Retinal pigment epithelial cell (primary cell): ENCODE results near the gene WWOX.

ENCODE experiments used
- DNase-seq: peaks from one replicate; pipeline ENCODE4 v3.0.0-alpha.2; 2010; ENCODE audit warnings: low read depth
- H3K4me3 ChIP-seq: 2 replicates; pipeline ENCODE4 v1.5.1; 2011; ENCODE audit warnings: mild to moderate bottlenecking, low read length, control low read depth, moderate library complexity
- TF ChIP-seq, protein P1 (sequence below): conservative IDR thresholded peaks from 2 replicates; pipeline ENCODE4 v1.5.1; 2011; ENCODE audit warnings: low read depth, low read length, control low read depth, inconsistent platforms

WWOX gene

DNA sequence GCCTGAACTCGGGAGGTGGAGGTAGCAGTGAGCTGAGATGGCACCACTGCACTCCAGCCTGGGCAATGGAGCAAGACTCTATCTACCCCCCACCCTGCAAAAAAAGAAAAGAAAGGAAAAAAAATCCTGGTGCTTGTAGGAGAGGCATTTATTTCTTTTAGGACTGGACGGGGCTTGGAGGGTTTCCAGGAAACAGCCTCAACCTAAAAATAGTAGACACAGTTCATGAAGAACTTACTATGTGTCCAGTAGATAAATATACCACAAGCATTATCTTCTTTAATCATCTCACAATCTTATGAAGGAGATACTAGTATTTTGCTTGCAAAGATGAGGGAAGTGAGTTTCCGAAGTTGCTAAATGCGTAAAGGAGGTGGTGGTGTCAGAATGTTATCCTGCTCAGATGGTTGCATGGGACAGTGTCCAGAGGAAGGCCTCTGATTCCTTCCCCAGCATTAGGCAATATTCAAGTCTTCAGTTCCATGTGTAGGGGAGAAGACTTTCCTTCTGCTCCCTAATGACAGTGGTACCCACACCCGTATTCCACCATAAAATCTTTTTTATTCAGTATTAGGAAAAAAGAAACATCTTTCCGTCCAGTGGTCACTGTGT is 263.2 kb downstream of the WWOX start:
- no peak overlapping the region for H3K4me3 ChIP-seq
- no peak for DNase-seq
- TF ChIP-seq, protein P1, sequence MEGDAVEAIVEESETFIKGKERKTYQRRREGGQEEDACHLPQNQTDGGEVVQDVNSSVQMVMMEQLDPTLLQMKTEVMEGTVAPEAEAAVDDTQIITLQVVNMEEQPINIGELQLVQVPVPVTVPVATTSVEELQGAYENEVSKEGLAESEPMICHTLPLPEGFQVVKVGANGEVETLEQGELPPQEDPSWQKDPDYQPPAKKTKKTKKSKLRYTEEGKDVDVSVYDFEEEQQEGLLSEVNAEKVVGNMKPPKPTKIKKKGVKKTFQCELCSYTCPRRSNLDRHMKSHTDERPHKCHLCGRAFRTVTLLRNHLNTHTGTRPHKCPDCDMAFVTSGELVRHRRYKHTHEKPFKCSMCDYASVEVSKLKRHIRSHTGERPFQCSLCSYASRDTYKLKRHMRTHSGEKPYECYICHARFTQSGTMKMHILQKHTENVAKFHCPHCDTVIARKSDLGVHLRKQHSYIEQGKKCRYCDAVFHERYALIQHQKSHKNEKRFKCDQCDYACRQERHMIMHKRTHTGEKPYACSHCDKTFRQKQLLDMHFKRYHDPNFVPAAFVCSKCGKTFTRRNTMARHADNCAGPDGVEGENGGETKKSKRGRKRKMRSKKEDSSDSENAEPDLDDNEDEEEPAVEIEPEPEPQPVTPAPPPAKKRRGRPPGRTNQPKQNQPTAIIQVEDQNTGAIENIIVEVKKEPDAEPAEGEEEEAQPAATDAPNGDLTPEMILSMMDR, result no peak

DNA sequence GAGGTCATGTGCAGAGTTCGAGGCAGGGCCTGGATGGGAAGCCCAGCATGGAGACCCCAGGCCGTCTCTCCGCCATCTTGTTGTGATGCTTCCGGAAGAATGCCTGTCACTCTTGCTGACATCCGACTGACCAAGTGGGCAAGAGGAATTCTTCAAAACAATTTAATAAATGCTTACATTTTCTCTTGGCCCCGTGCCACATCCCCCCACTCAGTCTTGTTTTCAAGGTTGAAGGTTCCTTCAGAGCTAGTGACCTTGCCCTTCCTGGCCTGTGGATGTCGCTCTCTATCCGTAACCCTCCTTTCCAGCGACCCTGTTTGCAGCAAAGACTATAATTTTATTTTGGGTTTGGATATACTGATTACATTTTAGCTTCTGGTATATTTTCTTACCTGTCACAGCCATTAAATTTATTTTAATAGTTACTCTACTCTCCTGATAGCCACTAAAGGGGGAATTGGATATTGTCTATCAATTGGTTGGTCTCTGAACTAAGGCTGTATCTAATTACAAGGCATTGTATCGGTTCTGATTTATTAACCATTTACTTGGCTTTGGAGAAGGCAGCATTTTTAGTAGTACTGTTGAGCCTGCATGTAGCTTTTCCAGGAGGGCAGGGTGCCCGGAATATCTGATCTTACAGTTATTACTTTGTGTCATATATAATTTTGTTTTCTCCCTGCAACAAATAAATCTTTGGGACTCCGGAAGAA is 264.5 kb downstream of the WWOX start:
- no peak for DNase-seq
- TF ChIP-seq, protein P1, result no peak
- H3K4me3 ChIP-seq, result no peak overlapping the region

DNA sequence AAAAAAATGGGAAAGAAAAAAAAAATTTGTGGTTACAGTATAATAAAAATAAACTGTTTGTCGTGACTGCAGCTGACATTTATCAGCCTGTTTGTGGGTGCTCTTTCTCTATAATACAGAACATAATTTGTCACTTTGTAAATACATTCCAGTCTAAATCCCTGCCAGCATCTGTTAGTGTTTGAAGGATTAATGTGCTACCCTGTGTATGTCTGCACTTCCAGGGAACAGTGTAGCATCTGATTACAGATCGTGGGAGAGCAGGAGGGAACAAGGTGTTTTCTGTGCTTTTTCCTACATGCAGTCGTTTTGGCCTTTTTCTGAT is 265.1 kb downstream of the WWOX start:
- peak; percentile 5 for DNase-seq

DNA sequence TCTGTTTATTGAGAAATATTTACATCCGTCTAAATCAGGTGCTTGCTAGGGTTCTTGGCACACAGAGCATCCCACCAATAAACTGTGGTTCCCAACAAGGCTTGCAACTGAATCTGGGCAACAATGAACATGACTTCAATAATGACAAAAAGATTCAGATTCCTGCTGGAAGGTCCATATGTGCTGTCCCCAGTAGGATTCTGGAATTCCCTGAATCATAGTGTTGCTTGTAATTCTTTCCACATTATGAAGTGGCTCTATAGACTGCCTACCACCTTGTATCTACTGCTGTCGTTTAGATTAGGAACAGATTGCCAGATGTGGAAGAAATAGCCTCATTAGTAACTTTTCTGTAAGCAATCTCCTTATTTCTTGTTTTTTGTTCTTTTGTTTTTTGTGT is 265.9 kb downstream of the WWOX start:
- no peak for DNase-seq
- TF ChIP-seq, protein P1, result no peak
- H3K4me3 ChIP-seq, result no peak overlapping the region

More for the DNA sequence above, 265.1 kb downstream of the WWOX start:
- no peak overlapping the region for H3K4me3 ChIP-seq
- TF ChIP-seq, protein P1, result no peak

DNA sequence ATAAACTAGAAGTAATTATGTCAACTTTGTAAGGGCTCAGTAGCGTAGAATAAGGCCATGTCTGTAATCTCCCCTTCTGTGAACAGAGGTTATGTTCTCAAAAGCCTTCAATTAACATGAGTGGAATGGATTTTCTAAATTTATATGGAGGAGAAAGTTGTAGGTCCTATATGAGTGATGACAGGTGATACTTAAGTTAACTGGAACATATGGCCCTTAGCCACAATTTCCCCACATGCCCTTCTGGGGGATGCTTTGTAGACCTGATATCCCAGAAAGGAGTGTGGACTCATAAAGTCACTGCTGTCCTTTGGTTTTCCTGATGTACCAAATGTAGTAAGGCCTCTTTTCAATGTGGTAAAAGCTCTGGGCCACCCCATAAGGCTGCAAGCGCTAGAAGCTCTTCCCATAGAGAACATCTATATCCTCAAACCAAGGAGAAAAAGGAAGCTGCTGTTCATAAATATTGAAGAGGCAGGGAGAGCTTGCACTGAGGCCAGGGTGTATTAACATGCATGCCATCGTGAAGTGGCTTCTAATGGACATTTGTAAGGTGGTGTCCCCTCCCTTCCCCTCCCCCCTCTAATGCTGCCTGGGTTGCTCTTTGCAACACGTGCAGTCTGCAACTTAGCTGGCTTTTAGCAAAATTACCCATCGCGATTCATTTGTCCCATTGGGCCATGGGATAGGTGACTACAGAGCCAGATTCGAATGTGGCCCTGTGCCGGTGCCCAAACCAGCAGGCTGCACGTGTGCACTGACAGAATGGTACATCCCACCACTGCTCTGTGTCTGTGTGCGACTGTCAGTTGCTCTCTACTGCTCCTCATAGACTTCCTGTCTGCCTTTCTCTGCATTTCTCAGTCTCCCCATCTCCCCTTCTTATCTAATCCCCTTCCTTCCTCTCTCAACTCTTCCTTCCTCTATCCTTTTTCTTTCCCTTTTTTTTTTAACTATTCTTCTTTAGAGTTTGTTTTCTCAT is 269.0 kb downstream of the WWOX start:
- H3K4me3 ChIP-seq, result no peak overlapping the region
- TF ChIP-seq, protein P1, result no peak
- no peak for DNase-seq

DNA sequence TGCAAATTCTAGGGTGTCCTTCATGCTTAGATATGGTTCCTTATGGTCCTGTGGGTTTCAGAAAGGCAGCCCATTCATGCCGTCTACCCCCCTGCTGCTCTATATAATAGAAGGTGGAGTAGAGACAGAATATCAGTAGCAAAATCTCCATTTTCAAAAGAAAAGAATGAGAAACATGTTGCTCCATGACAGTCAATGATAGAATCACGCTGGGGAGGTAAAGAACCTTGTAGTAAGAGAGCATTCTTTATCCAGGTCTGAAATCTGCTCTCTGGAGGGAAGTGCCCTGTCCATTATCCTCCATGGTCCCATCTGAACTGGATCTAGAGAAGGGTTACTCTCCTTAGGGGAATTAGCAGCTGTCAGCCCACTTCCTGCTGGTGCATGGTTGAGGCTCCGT is 272.8 kb downstream of the WWOX start:
- TF ChIP-seq, protein P1, result no peak
- no peak for DNase-seq
- H3K4me3 ChIP-seq, result no peak overlapping the region
